ENCODE measurements around the gene IFIT3.
A peak's percentile ranks its signal among the peaks of the same experiment; 100 is the strongest.

Gene IFIT3

GRCh38 chr10:89362929-89363328 is 35.1 kb downstream of the IFIT3 start:
- no peak for FAIRE-seq

GRCh38 chr10:89363729-89364442 is 36.1 kb downstream of the IFIT3 start:
- no peak for FAIRE-seq

- no peak for FAIRE-seq
Measured at GRCh38 chr10:89364531-89364930, 36.7 kb downstream of the IFIT3 start.

- no peak for FAIRE-seq
Measured at GRCh38 chr10:89367529-89367928, 39.7 kb downstream of the IFIT3 start.

- no peak for FAIRE-seq
Measured at GRCh38 chr10:89368129-89368528, 40.3 kb downstream of the IFIT3 start.

GRCh38 chr10:89369156-89370105 is 41.6 kb downstream of the IFIT3 start:
- FAIRE-seq, result peak; percentile 18

- no peak for FAIRE-seq
Measured at GRCh38 chr10:89371079-89371478, 43.3 kb downstream of the IFIT3 start.

- FAIRE-seq, result no peak
Measured at GRCh38 chr10:89371987-89372386, 44.2 kb downstream of the IFIT3 start.

- FAIRE-seq, result peak; percentile 31
Measured at GRCh38 chr10:89373916-89374711, 46.3 kb downstream of the IFIT3 start.

- FAIRE-seq, result no peak
Measured at GRCh38 chr10:89374713-89375141, 46.9 kb downstream of the IFIT3 start.

GRCh38 chr10:89377705-89378637 is 50.2 kb downstream of the IFIT3 start, which contains the start of gene IFIT1B:
TSS of gene IFIT1B (plus strand) at chr10:89378056. CDS start at chr10:89378136, 80 bp downstream.
- FAIRE-seq, result no peak

GRCh38 chr10:89379103-89379502 is 51.3 kb downstream of the IFIT3 start:
- no peak for FAIRE-seq

- no peak for FAIRE-seq
Measured at GRCh38 chr10:89382757-89383156, 55.0 kb downstream of the IFIT3 start.

GRCh38 chr10:89384474-89385340 is 56.9 kb downstream of the IFIT3 start:
- no peak for FAIRE-seq

GRCh38 chr10:89388806-89389205 is 61.0 kb downstream of the IFIT3 start:
- FAIRE-seq, result no peak

- no peak for FAIRE-seq
Measured at GRCh38 chr10:89389254-89389653, 61.5 kb downstream of the IFIT3 start.

Measured in endometrium (tissue), 2 donors.